Glomerular visceral epithelial cell (primary cell): Measurements from ENCODE around the gene P2RX7.

Source experiments
- DNase-seq: peaks from one replicate; pipeline ENCODE4 v3.0.0-alpha.2; 2016; ENCODE audit errors: extremely low spot score

The P2RX7 gene

DNA sequence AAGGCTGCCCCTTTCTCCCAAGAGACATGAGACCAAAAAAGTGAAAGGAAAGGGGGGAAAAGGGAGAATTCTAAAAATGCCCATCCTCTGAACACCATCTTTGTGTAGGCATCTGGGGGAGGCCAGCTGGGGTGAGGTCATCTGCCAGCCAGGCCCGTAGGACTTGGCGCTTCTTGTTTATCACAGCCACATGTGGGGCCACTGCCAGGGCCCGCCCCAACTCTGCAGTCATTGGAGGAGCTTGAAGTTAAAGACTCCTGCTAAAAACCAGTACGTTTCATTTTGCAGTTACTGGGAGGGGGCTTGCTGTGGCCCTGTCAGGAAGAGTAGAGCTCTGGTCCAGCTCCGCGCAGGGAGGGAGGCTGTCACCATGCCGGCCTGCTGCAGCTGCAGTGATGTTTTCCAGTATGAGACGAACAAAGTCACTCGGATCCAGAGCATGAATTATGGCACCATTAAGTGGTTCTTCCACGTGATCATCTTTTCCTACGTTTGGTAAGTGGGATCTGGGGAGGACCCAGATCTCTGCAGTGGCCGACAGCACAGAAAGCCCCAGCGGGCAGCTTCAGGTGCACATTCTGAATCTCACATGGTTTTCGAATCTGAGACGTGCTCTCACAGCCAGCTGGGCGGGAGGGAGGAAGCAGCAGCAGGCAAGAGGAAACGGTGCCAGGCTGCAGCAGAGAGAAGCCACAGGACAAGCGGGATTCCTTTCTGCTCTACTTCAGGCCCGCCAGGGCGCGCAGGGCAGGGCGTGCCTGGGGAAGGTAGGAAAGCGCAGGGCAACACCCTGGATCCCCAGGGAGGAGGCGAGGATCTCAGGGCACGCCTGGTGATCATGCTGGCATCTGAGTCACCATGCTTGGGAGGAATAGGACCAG is at the start of gene P2RX7:
P2RX7 (plus strand) TSS at position 276 of the 881 bp plus-strand sequence; CDS start at position 371, 95 bp downstream.
- peak; percentile 83 for DNase-seq

GRCh38 chr12:121084229-121084628 is 48.4 kb upstream of the P2RX7 start:
- DNase-seq: no peak

- no peak for DNase-seq
Observed at GRCh38 chr12:121085069-121085468, 47.6 kb upstream of the P2RX7 start.

GRCh38 chr12:121085506-121086353 is 46.9 kb upstream of the P2RX7 start:
- no peak for DNase-seq

DNA sequence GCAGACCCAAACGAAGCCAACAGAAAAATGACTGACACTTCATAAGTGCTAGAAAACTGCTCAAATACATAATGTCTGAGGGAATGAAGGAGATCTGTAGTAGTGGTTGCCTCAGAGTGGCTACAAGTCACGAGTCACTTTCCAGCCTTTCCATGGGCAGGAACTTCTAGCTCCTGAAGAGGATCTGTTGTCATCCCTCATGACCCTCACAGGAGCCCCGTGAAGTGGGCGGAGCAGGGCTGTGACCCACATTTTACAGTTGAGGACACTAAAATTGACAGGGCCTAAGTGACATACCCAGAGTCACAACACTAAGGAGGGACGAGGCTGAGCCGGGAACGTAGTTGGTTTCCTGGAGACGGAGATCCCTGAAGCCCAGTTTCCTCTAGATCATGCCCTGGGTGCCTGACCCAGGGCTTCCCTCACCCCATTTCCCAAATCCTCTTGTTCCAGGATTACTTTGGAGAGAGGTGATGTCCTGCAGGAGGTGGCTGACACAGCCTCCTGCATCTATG is 45.8 kb upstream of the P2RX7 start:
- no peak for DNase-seq

DNA sequence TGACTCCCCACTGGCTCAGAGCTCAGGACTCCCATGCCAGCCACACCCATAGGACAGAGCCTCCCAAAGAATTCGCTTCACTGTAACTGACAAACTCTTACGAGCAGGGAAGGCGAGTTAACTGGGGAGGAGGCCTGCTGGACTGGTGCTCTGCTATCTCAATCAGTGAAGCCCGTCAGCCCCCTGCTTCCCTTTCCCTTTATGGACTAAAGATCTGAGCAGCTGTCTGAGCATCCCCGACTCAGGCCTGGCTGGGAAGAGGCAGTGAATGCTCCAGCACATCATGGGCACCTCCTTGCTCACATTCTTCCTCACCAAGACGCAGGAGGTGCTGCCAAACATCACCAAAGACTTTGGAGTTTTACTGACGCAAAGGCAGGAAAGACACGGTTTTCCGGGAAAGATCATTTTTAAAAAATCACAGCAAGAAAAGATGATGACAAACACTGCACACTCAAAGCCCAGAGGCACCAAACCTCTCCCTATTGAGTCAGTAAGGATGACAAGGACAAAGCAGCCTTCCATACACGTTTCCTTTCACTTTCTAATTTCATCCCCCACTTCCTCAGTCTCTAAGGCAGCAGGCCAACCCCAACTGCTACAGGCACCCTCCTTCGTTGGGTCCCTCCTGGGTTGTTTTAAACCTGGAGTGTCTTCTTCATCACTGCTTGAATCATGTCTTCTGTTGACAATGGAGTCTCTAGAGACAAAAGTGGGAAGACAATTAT is 45.0 kb upstream of the P2RX7 start:
- DNase-seq: no peak

- no peak for DNase-seq
Observed at GRCh38 chr12:121088195-121088585, 44.5 kb upstream of the P2RX7 start.

GRCh38 chr12:121089031-121089812 is 43.5 kb upstream of the P2RX7 start:
- no peak for DNase-seq

- DNase-seq: no peak
Observed at GRCh38 chr12:121089813-121090430, 42.8 kb upstream of the P2RX7 start.

DNA sequence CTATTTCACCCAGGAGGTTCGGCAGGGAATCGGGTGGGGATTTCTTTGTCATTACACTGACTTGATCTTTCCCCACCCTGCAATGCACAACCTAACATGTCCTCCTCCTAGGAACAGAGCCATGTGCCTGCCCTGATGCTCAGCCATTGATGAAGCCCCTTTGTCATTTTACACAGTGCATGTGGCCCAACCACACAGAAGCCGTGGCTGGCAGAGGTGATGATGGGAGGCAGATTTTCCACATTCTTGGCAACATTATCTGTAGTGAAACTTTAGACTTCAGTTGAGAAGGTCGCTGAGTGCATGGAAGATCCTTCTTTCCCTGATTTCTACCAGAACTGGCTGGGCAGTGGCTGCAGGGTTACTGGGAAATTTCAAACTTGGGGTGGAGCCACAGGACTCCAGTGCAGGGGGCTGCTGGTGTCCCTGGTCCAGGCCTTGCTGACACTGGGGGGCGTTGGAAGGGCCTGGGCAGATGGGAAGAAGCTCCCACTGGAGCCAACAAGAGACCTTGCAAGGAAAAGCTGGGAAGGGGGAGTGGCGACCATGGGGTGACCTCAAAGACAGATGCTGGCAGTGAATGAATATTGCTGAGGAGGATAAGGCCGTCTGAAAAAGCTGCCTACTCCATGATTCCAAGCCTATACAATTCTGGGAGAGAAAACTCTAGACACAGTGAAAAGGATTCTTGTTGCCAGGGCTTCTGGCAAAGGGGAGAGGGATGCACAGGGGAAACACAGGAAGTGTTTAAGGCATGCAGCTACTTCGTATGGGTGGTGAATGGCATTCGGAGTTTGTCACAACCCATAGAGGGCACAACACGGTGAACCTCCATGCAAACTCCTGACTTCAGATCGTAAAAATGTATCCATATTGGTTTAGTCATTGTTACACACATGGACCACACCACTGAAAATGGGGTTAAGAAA is 41.8 kb upstream of the P2RX7 start:
- no peak for DNase-seq

DNA sequence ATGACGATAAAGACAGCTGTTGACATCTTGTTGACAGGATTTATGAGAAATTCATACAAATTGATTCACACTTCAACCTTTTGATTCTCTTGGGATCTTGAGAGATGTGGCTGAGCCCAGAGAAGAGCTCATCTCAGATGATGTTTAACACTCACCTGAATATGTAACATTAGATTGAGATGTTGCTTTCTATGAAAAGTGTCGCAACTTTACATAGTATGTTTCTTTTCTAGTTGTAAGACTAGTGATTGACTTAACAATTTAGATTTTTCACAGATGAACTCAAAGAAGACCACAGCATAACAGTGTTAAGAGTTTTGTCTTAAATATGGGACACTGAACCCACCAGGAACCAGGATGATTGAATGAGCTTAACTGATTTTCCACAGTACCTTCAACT is 40.6 kb upstream of the P2RX7 start:
- no peak for DNase-seq

- no peak for DNase-seq
Observed at GRCh38 chr12:121093487-121093891, 39.2 kb upstream of the P2RX7 start.

DNA sequence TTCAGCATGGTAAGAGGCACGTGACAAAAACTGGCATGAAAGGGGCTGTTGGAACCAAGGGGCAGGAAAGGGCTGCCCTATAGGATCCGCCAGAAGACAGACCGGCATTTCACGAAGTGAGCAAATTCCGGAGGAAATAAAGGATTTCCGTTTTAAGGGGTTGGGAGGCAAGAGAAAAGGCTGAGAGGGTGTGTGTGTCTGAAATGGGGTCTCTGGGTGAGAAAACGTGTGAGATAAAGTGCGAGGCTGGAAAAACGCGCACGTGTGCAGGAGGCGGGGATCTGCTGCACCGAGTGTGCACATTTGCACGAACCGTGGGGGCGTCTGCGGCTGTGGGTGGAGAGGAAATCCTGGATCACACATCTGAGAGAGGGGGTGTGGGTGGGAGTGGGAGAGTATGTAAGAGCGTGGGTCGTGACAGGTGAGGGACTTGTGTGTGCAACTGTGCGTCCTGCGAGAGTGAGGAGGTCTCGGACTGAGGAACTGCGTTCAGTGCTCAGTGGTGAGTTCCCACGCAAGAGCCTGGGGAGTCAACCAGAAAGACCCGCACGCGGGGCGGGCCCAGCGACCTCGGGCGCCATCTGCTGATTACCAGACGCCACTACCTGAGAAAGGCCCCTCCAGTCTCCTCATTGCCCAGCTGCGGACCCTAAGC is 37.0 kb upstream of the P2RX7 start:
- peak; percentile 62 for DNase-seq

- no peak for DNase-seq
Observed at GRCh38 chr12:121096199-121096798, 36.4 kb upstream of the P2RX7 start.

GRCh38 chr12:121099779-121100178 is 32.9 kb upstream of the P2RX7 start:
- no peak for DNase-seq

DNA sequence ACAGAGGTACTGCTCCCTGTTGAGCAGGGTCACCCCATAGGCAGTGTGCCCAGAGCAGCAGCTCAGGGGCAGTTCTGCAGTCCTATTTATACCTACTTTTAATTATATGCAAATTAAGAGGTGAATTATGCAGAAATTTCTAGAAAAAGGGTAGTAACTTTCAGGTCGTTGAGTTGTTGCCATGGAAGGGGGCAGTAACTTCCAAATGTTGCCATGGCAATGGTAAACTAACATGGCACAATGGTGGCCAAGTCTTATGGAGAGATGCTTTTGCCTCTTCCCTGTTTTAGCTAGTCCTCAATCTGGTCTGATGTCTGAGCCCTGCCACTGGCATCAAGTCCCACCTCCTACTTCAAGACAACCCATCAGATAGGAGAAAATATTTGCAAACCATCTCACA is 30.4 kb upstream of the P2RX7 start:
- DNase-seq: no peak

DNA sequence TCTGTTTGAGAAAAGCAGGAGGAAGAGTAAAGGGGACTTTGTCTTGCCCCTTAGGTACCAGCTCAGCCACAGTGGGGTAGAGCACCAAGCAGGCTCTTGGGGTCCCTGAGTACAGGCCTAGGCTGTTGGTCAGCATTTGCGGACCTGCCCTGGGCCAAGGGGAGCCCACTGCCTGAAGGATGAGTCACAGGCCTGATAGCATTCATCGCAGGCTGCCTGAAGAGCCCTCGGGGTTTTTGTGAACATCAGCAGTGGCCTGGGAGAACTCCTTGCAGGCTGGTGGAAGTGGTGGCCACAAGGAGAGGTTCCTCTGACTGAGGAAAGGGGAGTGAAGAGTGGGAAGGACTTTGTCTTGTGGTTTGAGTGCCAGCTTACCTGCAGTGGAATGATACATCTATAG is 25.0 kb upstream of the P2RX7 start:
- DNase-seq: no peak

DNA sequence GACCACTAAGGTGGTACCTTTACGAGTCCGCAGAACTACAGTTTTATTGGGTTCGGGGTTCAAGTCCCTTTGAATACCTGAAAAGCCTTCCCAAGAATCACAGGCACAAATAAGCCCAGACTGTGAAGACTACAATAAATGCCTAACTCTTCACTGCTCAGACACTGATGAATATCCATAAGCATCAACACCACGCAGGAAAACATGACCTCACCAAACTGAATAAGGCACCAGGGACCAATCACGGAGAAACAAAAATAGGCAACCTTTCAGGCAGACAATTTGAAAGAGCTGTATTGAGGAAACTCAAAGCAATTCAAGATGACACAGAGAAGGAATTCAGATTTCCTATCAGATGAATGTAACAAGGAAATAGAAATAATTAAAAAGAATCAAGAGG is 24.2 kb upstream of the P2RX7 start:
- DNase-seq: no peak
